Esophagus squamous epithelium (tissue), 4 donors: Measurements from ENCODE around the gene ALDH1A2.

Experiments used
- CTCF ChIP-seq, 6 experiments: fragments of 450-650 bp in 4 of 6; fragments of 200-600 bp in 2 of 6; sonication (generic) in 2 of 6; IDR thresholded peaks; one replicate each; pipeline ENCODE4 v1.5.1; 2016 to 2019; ENCODE audit warnings: antibody characterized with exemption in 6 of 6, mild to moderate bottlenecking in 4 of 6, moderate library complexity in 4 of 6
- POLR2A ChIP-seq, 4 donors: fragments of 450-650 bp; IDR thresholded peaks; one replicate each; pipeline ENCODE4 v1.6.1; 2017; ENCODE audit warnings: antibody characterized with exemption in 4 of 4, mild to moderate bottlenecking in 4 of 4, moderate library complexity in 3 of 4

DNA sequence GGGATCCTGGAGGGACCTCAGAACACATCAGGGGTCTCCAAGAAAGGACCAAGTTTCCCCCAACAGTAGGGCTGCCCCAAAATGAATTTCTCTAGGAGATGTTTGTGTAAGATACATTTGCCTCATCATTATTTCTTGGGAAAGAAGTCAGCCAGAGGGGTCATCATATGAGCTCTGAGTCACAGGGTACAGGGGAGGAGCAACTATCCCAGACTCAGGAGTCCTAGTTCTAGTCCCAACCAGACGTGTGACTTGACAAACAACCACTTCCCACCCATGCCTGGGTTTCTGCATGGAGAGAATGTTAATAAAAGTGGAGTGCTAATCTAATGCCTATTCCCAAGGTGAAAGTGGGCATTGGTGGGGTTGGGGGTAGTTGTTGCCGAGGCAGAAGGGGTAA is 144.1 kb downstream of the ALDH1A2 start:
- TF ChIP-seq CTCF (IDR thresholded peaks at IDR 0.05) = no peak
- TF ChIP-seq POLR2A (IDR thresholded peaks at IDR 0.05) = no peak
